NCI-H2227 treated with DMSO at 0.1 percent for 48 hours (cell line): Measurements from ENCODE around the gene SCFD2.

Source experiments
- DNase-seq: peaks from one replicate; lab custom pipeline; 2025; lab: John Stamatoyannopoulos, UW

Gene SCFD2

DNA sequence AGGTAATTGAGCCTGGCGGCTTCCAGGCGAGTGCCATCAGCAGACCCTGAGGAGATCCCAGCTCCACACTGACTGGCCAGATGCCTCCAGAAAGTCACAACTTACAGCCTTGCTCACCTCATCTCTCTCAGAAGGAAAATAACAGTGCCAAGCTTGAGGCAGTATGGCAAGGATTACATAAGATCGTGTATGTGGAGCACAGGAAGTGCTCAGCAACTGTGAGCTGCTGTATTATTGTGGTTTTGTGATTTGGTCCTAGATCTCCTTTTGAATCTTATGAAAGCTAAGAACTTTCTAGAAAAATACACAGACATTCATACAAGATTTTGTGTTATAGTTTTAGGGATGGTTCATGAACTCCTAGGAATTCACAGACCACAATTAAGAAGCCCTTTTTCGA, 489.8 kb downstream of the SCFD2 start:
- DNase-seq = no peak

DNA sequence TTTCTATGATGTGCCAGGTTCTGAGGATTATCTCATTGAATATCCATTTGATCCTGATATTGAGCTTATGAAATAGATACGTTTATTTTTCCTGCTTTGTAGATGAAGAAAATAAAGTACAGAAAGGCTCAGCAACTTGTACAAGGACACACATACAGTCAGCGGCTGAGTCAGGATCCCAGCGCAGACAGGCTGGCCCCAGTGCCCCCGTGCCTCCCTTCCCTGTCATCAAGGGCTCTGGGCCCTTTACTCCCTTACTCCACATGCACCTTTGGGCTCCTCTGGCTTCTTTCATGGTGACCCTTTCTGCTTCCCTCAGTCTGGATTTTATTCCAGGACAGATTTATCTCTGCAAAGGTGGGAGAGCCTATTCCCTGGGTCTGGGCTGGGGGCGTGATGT, 490.9 kb downstream of the SCFD2 start:
- no peak for DNase-seq

DNA sequence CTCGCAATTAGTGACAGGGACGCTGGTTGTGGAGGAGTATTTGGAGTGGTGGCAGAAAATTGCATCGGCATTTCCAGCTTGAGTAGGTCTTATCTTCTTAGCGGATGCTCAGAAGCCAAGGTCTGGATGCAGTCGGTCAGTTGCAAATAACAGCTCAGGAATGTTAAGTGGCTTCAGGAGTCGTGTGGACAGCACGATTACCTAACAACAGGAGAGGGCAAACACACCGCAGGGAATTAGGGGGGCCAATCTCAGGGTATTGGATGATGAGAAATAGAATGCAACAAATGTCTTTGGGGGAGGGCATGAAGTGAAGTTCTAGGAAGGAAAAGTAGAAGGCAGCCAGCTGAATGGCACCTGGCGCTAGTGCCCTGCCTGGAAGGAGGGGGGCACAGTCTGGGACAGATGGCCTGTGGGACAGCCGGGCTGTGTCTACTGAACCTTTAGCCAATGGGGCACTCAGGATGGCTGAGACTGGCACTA, 492.0 kb downstream of the SCFD2 start:
- peak; percentile 44 for DNase-seq

DNA sequence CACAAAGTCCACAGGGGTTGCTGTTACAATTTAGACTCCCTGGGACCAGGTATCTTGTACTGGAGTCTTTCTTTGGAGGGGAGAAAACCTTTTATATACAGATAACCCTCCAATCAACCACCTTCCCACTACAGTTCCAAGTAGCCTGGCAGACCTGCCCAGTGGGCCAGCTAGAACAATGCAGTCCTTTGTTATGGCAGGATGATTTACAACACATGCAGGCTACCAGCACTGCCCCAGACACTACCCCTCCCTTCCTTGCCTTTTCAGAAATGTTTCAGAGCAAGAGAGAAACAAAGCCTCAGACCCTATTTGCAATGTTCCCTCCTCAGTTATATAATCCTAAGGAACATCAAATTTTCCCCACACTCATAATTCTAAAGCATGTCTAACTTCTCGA, 492.7 kb downstream of the SCFD2 start:
- DNase-seq = peak; percentile 17

DNA sequence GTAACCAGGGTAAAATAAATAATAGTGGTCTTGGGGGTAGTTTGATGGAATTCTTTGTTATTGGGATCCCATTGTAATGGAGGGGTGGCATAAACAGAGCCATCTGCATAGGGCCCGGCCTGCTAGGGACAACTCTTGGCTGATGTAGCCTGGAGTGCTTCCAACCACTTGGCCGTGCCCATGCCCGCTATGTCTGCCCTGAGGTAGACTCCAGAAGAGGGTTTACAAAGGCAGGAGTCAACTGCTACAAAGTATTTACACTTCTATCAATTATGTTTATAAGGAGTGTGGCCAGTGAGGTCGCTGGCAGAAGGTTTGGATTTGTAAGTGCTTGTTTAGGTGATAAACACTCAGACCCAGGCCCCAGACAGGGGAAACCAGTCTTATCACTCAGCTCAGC, 495.6 kb downstream of the SCFD2 start:
- no peak for DNase-seq

DNA sequence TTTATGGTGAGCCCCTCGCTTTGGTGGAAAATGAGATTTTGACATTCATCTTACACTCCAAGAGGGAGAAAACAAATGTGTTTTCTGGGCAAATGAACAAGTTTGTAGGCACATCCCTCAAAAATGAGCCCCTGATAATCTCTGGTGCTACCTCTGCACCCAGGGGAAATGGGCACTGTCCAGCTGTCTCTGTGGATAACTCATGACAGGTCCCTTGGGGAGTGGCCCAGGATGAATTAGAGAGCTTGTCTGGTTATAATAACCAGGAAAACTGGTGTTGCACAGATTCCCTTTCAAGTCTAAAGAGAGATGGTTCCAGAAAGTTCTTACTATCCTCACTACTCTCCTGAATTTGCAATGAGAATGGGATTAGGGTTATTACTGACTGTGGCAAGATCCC, 496.2 kb downstream of the SCFD2 start:
- DNase-seq = no peak

DNA sequence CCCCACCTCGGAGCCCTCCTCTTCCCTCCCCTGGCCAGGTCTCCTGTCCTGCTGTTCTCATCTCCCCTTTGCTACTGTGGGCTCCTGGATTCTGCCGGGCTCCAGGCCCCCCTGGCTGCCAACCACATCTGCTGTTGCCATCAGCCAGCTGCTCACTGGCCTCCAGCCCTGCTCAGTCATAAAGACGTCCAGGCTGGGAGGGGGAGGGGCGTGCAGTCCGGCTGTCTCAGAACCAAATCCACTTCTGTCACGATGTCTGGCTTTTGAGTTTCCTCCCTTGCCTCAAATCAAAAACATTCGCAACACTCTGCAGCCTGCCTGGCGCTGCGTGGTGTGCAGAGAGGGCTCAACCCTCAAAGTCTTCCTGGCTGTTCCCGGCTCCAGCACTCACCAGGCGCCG, 496.7 kb downstream of the SCFD2 start:
- no peak for DNase-seq

DNA sequence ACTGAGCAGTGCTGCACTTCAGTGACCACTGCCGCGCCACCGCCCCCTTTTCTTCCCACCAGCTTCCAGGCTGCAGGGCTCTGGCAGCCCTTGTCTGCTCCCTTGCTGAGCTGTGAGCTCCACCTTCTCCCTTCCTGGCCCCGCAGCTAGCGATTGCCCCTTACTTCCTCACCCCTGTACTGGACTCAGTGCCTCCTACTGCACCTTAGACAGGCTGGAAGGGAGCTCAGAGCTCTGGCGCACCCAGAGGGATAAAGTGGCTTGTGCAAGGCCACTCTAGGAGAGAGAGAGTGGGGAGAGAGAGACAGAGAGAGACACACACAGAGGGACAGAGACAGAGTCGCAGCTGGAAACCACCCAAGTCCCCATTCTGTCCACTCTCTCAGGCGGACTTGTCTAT, 497.7 kb downstream of the SCFD2 start:
- no peak for DNase-seq

DNA sequence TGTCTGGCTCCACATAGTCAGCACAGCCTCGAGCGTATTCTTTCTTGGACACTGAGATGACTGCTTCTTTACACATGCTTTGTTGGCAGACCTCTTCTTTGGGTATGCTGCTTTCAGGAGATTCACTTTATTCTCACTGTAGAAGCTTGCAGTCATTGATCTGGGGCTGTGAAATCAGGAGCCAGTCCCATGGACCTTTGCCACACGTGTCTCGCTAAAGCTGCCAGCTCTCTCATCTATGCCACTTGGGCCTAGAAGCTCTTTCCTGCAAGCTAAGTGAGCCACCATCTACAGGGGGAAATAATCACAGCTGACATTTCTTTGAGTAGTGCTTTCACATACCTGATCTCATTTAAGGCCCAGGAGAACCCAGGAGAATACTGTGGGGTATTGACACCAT, 498.7 kb downstream of the SCFD2 start:
- no peak for DNase-seq

DNA sequence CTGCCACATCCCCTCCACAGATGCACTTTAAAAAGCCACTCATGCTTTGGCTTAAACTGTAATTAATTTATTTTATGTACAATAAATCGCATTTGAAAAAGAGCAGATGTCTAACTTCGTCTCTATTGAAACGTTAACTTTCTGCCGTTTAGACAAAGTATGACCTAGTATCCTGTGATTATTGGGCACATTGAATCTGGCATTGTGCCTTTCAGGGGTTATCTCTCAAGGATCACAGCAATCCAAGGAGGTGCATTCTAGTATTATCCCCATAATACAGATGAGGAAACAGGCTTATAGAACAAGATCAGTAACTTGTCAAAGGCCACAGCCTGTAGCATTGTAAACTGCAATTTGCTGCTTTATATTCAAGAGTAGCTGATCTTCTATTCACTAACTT, 499.1 kb downstream of the SCFD2 start:
- DNase-seq = no peak

DNA sequence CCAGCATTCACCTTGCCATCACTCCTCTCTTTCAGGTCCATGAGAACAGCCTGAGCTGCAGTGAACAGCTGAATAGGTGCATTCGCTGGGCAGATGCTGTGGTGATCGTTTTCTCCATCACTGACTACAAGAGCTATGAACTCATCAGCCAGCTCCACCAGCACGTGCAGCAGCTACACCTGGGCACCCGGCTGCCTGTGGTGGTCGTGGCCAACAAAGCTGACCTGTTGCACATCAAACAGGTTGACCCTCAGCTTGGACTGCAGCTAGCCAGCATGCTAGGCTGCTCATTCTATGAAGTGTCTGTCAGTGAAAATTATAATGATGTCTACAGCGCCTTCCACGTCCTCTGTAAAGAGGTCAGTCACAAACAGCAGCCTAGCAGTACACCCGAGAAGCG, 500.6 kb downstream of the SCFD2 start:
- DNase-seq = no peak

DNA sequence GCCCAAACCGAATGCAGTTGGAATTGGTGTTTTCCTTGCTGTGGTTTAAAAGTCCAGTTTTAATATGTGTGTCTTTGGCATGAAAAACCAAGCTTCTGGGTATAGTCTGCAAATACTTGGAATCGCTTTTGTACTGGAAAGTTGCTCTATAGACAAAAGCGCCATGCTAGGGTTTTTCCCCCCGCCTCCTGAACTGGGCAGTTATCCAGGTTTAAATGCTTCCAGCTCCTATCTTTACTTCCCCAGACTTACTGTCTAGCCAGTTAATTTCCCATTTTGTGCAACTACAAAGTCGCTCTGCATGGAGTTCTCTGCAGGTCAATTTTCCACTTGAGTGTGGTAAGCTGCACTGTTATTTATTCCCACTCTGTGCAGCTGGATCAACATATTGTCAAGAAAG, 501.1 kb downstream of the SCFD2 start:
- peak; percentile 82 for DNase-seq

DNA sequence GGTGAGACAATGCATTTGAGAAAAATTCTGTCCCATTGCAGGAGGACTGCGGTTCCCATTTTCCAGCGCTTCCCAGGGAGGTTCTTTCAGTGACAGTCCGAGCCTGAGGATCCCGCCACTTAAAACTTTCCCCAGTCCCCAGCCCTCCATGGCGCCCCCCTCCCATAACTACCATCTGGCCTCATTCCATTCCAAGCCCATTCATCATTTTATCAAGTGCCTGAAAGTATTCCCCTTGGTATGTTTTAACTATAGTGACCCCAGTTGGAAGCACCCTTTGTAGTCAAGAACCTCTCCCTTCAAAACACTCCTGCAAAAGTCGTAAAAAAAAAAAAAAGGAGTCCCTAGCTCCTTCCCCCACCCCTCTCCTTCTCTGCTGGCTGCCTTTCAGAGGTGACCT, 502.5 kb downstream of the SCFD2 start:
- DNase-seq = peak; percentile 13

DNA sequence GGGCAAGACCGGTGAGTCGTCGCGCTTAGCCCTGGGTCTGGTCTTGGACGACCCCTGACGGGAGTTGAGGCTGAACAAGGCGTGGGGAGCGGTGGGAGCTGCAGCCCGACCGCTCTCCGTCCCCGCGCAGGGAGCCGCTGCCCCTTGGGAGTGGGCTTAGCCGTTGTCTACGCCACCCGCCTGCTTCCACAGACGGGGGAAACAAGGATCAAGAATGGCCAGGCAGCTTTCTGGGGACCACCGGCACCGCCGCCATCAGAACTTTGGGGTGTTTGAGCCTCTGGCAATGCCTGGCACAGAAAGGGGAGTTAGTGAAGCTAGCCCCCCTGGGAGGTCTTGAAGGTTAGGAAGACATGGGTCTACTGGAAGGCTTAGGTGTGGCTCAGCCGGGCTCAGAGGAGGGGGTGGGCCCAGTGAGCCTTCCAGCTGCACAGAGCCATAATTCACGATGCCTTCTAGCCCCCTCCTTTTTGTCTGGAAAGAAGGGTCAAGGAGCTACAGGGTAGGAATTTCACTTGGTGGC, 503.2 kb downstream of the SCFD2 start:
- peak; percentile 33 for DNase-seq

DNA sequence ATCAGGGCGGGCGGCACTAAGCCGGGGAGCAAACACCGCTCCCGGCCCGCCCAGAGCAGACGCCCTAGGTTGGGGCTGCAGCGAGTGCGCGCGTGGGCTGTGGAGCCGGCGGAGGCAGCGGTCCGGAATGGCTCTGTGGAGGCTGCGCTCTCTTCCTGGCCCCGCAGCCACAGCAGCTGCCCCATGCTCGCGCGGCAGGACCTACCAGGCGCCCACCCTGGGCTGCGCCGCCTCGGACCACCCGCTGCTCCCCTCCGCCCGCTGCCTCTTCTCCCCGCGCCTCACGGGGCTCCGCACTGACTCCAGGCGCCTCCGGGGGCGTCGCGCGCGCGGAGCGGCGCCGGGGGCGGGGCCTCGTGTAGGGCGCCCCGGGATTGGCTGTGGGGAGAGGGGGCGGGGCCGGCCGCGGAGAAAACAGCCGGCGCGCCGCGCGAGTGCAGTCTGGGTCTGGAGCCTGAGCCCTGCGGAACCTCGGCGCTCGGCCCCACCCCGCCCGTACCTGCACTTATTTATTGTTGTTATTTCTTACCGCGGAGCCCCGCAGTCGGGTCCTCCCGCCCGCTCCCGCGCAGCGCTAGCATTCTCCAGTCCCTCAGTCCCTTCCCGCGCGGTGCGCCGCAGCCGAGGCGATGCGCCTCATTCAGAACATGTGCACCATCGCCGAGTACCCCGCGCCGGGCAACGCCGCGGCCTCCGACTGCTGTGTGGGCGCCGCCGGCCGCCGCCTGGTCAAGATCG, 503.8 kb downstream of the SCFD2 start, which contains the start of gene RASL11B:
Gene RASL11B (plus strand): TSS at position 439 of the 738 bp plus-strand sequence. CDS start 191 bp downstream, at position 630.
- DNase-seq = peak; percentile 66

DNA sequence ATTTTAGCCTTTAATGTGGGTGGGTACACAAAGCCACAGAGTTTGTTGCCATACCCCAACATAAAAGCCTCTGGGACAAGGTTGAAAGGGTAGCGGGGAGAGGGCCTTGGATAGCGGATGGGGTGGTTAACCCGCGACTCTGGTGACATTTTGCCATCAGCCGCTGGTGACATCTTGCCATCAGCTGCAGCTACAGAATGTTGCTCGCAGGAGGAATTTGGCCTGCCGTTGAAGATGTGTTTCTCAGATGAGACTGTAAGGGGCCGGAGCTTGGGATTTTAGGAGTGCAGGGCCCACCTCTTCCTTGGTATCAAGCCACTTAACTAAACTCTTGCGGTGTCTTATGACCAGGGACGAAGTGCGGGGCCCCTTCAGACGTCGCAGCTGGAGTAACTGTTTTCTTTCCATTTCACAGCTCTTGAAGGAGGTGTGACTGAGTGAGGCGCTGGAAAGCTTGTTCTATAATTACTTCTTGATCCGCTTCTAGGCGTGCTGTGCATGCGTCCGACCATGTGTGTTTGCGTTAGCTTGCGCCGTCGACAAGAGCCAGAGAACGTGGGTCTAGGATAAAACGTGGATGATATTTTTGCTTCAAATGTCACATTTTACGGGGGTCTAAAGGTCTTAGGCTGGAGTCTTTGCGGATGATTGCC, 504.6 kb downstream of the SCFD2 start:
- DNase-seq = no peak

DNA sequence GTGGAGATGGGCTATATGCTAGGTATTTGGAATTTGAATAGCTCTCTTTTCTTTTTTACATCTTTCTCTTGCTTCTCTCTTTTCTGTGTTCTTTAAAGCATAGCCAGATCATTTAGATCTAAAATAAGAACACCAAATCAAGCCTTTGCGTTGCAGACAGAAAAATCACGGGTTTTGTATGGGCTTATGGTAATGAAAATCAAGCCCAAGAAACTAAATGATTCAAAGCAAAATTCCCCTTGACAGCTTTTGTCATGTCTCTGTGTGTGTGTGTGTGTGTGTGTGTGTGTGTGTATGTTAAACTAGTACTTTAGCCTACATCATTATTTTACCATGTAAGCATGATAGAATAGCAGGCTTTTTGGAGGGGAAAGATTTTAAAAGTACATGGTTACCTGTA, 505.5 kb downstream of the SCFD2 start:
- no peak for DNase-seq

DNA sequence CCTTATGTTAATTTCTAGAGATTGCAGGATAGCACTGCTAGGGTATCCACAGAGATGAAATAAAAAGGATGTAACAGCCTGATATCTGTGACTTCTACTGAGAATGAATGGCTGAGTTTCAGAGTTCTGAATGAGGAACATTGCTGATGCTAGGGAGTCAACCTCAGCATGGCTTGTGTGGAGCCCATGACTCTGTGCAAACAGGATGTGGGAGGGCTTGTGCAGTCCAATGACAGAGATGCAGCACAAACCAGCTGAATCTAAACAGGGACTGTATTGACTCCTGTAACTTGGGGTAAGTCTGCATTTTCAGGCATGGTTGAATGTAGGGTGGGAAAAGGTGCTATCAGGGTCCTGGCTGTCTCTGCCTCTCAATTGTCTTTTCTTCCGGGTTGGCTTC, 509.1 kb downstream of the SCFD2 start:
- DNase-seq = no peak

DNA sequence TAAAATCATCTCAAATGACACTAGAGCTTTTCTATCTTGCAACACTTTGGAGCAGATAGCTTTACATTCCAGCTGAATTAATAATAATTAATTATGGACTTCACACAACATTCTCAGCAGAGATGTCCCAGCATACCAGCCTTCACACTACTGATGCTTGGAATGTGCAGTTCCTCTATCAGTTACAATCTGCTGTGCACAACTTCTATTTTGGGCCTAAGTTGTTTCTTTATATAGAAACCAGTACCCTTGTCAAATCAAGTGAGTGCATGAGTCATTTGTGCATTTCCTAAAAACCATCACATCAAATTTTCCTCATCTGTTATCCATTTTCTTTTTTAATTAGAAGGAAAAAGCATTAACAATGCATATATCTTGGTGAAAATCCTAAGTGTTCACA, 512.5 kb downstream of the SCFD2 start:
- no peak for DNase-seq

DNA sequence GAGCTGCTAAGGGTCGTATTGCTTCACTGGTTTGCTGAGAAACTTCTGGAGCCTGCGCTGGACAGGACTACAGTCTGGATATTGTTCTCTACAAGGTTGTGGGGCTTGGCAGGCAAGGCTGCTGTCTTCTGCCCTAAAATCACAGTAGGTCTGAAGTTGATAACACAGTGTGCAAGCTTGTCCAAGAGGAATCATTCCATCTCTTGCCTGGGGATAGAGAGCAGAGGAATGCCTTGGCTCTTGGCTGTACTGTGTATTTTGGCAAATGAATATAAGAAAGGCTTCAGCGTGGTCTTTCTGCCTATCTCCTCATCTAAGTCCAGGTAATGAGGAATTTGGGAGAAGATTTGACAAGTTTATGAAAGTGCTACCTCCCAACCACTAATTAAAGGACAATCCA, 513.1 kb downstream of the SCFD2 start:
- no peak for DNase-seq

DNA sequence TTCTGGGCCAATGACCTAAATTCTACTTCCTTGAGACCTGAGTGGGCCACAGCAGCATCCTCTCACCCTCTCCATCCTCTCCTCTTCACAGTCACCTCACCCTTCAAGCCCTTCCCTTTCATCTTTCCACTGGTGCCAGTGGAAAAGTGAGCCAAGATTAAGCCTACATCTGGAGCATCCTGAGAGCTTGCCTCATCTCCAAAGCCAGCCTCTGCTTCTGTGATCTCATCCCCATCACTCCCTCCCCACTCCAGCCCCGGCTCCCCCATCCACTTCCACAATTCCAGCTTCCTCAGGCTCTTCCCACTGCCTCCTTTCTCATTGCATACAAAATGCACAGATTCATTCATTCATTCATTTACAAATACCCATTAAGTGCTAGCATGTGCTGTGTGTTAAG, 513.8 kb downstream of the SCFD2 start:
- DNase-seq = no peak

DNA sequence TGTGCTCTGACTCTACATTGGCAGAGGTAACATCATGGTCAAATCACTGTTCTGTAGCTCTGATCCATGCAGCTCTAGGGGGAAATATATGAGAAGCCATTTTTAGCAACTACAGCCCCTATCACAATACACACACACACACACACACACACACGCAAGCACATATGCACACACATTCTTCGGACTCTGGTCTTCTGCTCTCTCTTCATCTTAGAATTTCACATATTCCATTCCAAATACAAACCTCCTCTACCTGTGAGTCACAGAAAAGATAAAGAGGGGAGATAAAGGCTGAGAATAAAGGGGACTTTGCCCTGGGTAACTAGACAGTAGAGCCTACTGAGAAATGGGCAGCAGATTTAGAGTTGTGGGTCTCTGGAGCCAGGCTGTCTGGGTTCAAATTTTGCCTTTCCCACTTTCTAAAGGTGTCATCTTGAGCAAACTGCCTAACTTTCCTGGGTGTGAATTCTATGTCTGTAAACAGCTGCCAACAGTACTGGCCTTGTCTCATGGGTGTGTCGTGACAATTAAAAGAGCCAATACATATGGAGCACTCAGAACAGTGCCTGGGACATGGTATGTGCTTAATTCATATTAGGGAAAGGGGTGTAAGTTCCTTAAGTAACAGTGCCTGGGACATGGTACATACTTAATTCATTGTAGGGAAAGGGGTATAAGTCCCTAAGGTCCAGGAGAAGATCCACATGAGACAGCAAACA, 515.3 kb downstream of the SCFD2 start:
- no peak for DNase-seq

DNA sequence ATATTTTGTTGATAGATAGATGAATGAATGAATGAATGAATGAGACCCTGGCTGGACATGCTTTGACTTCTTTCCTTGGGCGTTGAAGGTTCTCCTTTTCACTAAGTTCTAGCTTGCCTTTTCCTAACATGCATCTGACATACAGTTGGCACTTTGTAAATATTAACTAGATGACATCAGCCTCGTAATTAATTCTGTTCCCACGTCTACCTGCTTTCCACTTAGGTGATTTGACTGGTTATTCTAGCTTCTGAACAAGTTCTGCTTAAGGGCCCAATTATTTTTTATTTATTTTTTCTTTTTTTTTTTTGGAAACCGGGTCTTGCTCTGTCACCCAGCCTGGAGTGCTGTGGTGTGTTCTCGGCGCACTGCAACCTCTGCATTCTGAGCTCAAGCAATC, 517.6 kb downstream of the SCFD2 start:
- no peak for DNase-seq
